Ascending aorta (tissue), 2 donors: ENCODE data around the gene PGPEP1. TPM values are rescaled to one million over a fixed set of nuclear protein-coding genes. Genes with fewer than 3 reads are reported as not detected.

ENCODE experiments used
- DNase-seq, 2 donors: peaks; one replicate each; pipeline ENCODE4 v3.0.0-alpha.2; 2019; ENCODE audit warnings: low spot score in 2 of 2
- H3K27ac ChIP-seq, 2 donors: fragments of 200-600 bp; sonication (generic); one replicate each; pipeline ENCODE4 v1.5.1; 2016 to 2017; ENCODE audit warnings: mild to moderate bottlenecking in 1 of 2
- H3K27me3 ChIP-seq: fragments of 200-600 bp; sonication (generic); one replicate; pipeline ENCODE4 v1.5.1; 2017
- H3K36me3 ChIP-seq, 2 donors: fragments of 200-600 bp; sonication (generic); one replicate each; pipeline ENCODE4 v1.5.1; 2016
- H3K4me1 ChIP-seq, 2 donors: fragments of 200-600 bp; sonication (generic); one replicate each; pipeline ENCODE4 v1.5.1; 2016 to 2017; ENCODE audit warnings: mild to moderate bottlenecking in 1 of 2
- H3K4me3 ChIP-seq, 2 donors: fragments of 200-600 bp; sonication (generic); one replicate each; pipeline ENCODE4 v1.5.1; 2016 to 2017; ENCODE audit warnings: mild to moderate bottlenecking in 1 of 2
- H3K9me3 ChIP-seq, 2 donors: fragments of 200-600 bp; sonication (generic); one replicate each; pipeline ENCODE4 v1.5.1; 2016
- intact Hi-C: fragments of 100-400 bp; cut with DNase I; formaldehyde crosslinking; loops from one replicate; pipeline ENCODE4 v1.15.1; 2023
- total RNA-seq: library from RNA; depleted of rRNA; stranded (reverse); fragments of >200 nt; gene quantifications from one replicate; pipeline ENCODE4 v1.1.0, GENCODE V29; 2016
- TF ChIP-seq, protein P1 (sequence below), 3 experiments: fragments of 200-600 bp in 2 of 3; fragments of 450-650 bp in 1 of 3; sonication (generic) in 2 of 3; IDR thresholded peaks; one replicate each; pipeline ENCODE4 v1.5.1; 2016 to 2019; ENCODE audit warnings: antibody characterized with exemption in 3 of 3, mild to moderate bottlenecking in 1 of 3, moderate library complexity in 1 of 3

PGPEP1 gene
- total RNA-seq, 1 donor from 2014 or later = 14.8 TPM

GRCh38 chr19:18385675-18386542 lies 45.5 kb downstream of the PGPEP1 start, which contains the start of gene GDF15:
GDF15 (plus strand) TSS chr19:18386158; CDS start chr19:18386190, 32 bp downstream.
- H3K36me3 ChIP-seq = no peaks in the 10 kb centered on the region
- H3K27me3 ChIP-seq = no peaks in the 10 kb centered on the region
- peak within 1 kb of the TSS in 1 of 2 donors; percentile 24 for H3K4me3 ChIP-seq
- no peak within 1 kb of the TSS for H3K27ac ChIP-seq
- intact Hi-C loops = no loop called here
- DNase-seq = peak in 1 of 2 donors; percentile 73
- TF ChIP-seq, protein P1, sequence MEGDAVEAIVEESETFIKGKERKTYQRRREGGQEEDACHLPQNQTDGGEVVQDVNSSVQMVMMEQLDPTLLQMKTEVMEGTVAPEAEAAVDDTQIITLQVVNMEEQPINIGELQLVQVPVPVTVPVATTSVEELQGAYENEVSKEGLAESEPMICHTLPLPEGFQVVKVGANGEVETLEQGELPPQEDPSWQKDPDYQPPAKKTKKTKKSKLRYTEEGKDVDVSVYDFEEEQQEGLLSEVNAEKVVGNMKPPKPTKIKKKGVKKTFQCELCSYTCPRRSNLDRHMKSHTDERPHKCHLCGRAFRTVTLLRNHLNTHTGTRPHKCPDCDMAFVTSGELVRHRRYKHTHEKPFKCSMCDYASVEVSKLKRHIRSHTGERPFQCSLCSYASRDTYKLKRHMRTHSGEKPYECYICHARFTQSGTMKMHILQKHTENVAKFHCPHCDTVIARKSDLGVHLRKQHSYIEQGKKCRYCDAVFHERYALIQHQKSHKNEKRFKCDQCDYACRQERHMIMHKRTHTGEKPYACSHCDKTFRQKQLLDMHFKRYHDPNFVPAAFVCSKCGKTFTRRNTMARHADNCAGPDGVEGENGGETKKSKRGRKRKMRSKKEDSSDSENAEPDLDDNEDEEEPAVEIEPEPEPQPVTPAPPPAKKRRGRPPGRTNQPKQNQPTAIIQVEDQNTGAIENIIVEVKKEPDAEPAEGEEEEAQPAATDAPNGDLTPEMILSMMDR (IDR thresholded peaks at IDR 0.05) = peak; percentile 18 to 45 (median 36)
- peaks cover 3 to 18% of the 10 kb centered on the region in 2 donors for H3K4me1 ChIP-seq
- no peaks in the 10 kb centered on the region for H3K9me3 ChIP-seq

DNA sequence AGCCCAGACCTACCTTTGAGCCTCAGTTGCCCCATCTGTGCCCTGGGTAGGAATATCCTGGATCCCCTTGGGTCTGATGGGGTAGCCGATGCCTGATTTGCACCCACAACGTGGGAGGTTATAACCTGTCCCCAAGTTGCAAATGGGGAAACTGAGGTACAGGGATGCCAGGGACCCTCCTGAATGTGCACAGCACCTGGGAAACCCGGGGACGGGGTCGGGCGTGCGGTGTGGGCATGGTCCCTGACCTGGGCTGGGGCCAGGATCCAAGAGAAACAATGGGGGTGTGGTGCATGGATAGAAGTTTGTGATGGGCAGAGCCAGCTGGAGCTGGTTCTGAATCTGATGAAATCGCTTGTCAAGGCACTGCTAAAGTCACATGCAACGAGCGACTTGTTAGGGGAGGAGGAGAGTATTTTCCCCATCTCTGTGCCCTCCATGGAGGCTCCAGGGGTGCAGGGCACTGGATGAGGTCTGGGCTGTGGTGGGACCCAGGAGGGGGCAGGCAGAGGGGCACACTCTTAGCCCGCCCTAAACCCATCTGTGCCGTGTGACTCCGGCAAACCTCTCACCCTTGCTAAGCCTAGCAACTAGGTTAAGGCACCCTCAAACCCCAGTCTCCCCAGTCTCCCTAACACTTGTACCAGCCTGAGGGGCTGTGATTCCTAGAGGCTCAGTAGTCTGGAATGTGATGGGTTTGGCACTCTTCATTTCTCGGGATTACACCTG lies 46.3 kb downstream of the PGPEP1 start:
- Histone ChIP-seq H3K27me3 (no peaks in the 10 kb centered on the region), H3K4me3 (peak overlapping the region in 1 of 2 donors; percentile 24), H3K9me3 (no peaks in the 10 kb centered on the region), H3K27ac (no peak overlapping the region), H3K4me1 (peaks cover 3 to 16% of the 10 kb centered on the region in 2 donors), H3K36me3 (no peaks in the 10 kb centered on the region)
- DNase-seq = no peak
- TF ChIP-seq, protein P1 (IDR thresholded peaks at IDR 0.05) = no peak
- intact Hi-C loops = no loop called here

- Histone ChIP-seq H3K27ac (peak overlapping the region in 1 of 2 donors; percentile 19), H3K4me3 (peak overlapping the region; percentile 46 to 47), H3K36me3 (no peaks in the 10 kb centered on the region), H3K4me1 (peaks cover 3 to 16% of the 10 kb centered on the region in 2 donors), H3K9me3 (no peaks in the 10 kb centered on the region), H3K27me3 (no peaks in the 10 kb centered on the region)
- TF ChIP-seq, protein P1 (IDR thresholded peaks at IDR 0.05) = peak; percentile 99 to 100 (median 100)
- peak in 1 of 2 donors; percentile 87 for DNase-seq
- intact Hi-C loops = loop anchor here (1.0 to 2.0 kb wide), 2 partner anchors 22 to 24 kb away; no protein-coding TSS in a partner anchor
These were observed 47.9 kb downstream of the PGPEP1 start for GRCh38 chr19:18388100-18388959.

DNA sequence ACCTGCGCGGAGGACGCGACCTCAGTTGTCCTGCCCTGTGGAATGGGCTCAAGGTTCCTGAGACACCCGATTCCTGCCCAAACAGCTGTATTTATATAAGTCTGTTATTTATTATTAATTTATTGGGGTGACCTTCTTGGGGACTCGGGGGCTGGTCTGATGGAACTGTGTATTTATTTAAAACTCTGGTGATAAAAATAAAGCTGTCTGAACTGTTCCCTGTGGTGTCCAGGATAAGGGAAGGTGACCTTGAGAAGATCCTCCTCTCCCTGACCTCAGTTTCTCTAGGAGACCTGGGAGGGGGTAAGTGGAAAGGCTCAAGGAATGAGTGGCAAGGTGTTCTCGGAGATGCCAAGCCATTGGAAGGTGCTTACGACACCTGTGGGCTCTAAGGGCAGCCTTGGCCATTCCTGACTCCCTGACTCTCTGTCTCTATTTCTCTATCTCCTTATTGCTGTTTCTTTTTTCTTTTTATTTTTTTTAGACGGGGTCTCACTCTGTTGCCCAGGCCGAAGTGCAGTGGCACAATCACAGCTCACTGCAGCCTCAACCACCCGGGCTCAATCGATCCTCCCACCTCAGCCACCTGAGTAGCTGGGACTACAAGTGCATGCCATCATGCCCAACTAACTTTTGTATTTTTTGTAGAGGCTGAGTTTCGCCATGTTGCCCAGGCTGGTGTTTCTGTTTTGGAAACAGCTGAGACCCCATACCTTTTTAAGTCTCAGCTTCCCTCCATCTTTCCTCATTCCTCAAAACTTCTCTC lies 48.7 kb downstream of the PGPEP1 start:
- no peaks in the 10 kb centered on the region for H3K9me3 ChIP-seq
- TF ChIP-seq, protein P1 (IDR thresholded peaks at IDR 0.05) = no peak
- peak overlapping the region in 1 of 2 donors; percentile 19 for H3K27ac ChIP-seq
- no peaks in the 10 kb centered on the region for H3K36me3 ChIP-seq
- intact Hi-C loops = loop anchor here (1.0 to 2.0 kb wide), 2 partner anchors 21 to 24 kb away; no protein-coding TSS in a partner anchor
- DNase-seq = no peak
- peak overlapping the region in 1 of 2 donors; percentile 46 for H3K4me3 ChIP-seq
- H3K27me3 ChIP-seq = no peaks in the 10 kb centered on the region
- peaks cover 3 to 16% of the 10 kb centered on the region in 2 donors for H3K4me1 ChIP-seq
